ENCODE results near the gene TAOK2.

Gene TAOK2

GRCh38 chr16:29987371-29988085, 13.9 kb downstream of the TAOK2 start:
- DNase-seq (ENCODE audit: low spot score), result no peak

GRCh38 chr16:29988346-29989075, 14.8 kb downstream of the TAOK2 start:
- no peak for DNase-seq (ENCODE audit: low spot score)

- DNase-seq (ENCODE audit: low spot score), result no peak
Observed at GRCh38 chr16:29989111-29989858, 15.6 kb downstream of the TAOK2 start.

- no peak for DNase-seq (ENCODE audit: low spot score)
Observed at GRCh38 chr16:29990034-29990433, 16.4 kb downstream of the TAOK2 start.

- no peak for DNase-seq (ENCODE audit: low spot score)
Observed at GRCh38 chr16:29990883-29991570, 17.4 kb downstream of the TAOK2 start.

GRCh38 chr16:29991571-29991904, 17.9 kb downstream of the TAOK2 start:
- DNase-seq (ENCODE audit: low spot score), result no peak

- DNase-seq (ENCODE audit: low spot score), result no peak
Observed at GRCh38 chr16:29992344-29992967, 18.8 kb downstream of the TAOK2 start.

GRCh38 chr16:29993191-29993902, 19.7 kb downstream of the TAOK2 start:
- no peak for DNase-seq (ENCODE audit: low spot score)

GRCh38 chr16:29993903-29994599, 20.4 kb downstream of the TAOK2 start:
- no peak for DNase-seq (ENCODE audit: low spot score)

- peak; percentile 42 for DNase-seq (ENCODE audit: low spot score)
Observed at GRCh38 chr16:29994600-29995323, 21.1 kb downstream of the TAOK2 start.

GRCh38 chr16:29995324-29995910, 21.7 kb downstream of the TAOK2 start, which contains the start of gene HIRIP3:
Gene HIRIP3 (minus strand): TSS chr16:29995617. CDS start chr16:29995605, 12 bp downstream.
- DNase-seq (ENCODE audit: low spot score), result peak; percentile 69

GRCh38 chr16:29995911-29996765, 22.5 kb downstream of the TAOK2 start, which contains the start of gene INO80E:
Gene INO80E (plus strand): TSS chr16:29996241. CDS start chr16:29996311, 70 bp downstream.
- DNase-seq (ENCODE audit: low spot score), result peak; percentile 93

- DNase-seq (ENCODE audit: low spot score), result no peak
Observed at GRCh38 chr16:29996766-29997250, 23.1 kb downstream of the TAOK2 start.

GRCh38 chr16:29999605-30000004, 25.9 kb downstream of the TAOK2 start:
- DNase-seq (ENCODE audit: low spot score), result no peak

GRCh38 chr16:30000735-30001631, 27.3 kb downstream of the TAOK2 start:
- no peak for DNase-seq (ENCODE audit: low spot score)

- no peak for DNase-seq (ENCODE audit: low spot score)
Observed at GRCh38 chr16:30002614-30003346, 29.1 kb downstream of the TAOK2 start.

All from kidney capillary endothelial cell (primary cell).